BLaER1 treated with 17β-estradiol and CSF1 and Interleukin-3, amounts not matched to agents 10 nM and 100 nM (cell line): ENCODE results near the gene DUSP9.

Experiments
- H3K27ac ChIP-seq, 11 experiments: shearing (Covaris generic); formaldehyde crosslinking; 2 replicates each; pipeline ENCODE4 v1.8.1; 2022
- H3K27me3 ChIP-seq, 11 experiments: shearing (Covaris generic); formaldehyde crosslinking; 2 replicates each; pipeline ENCODE4 v1.8.1; 2022
- H3K36me3 ChIP-seq, 11 experiments: shearing (Covaris generic); formaldehyde crosslinking; 2 replicates each; pipeline ENCODE4 v1.8.1; 2022
- H3K4me1 ChIP-seq, 10 experiments: shearing (Covaris generic); formaldehyde crosslinking; 2 replicates each; pipeline ENCODE4 v1.8.1; 2022
- H3K4me2 ChIP-seq, 11 experiments: shearing (Covaris generic); formaldehyde crosslinking; 2 replicates each; pipeline ENCODE4 v1.8.1; 2022
- H3K4me3 ChIP-seq, 10 experiments: shearing (Covaris generic); formaldehyde crosslinking; 2 replicates each; pipeline ENCODE4 v1.8.1; 2022
- H3K9ac ChIP-seq, 11 experiments: shearing (Covaris generic); formaldehyde crosslinking; 2 replicates each; pipeline ENCODE4 v1.8.1; 2022
- H3K9me3 ChIP-seq, 11 experiments: shearing (Covaris generic); formaldehyde crosslinking; replicated peaks in 1 of 11; 2 replicates each; pipeline ENCODE4 v1.8.1; 2022
- H4K20me1 ChIP-seq, 11 experiments: shearing (Covaris generic); formaldehyde crosslinking; 2 replicates each; pipeline ENCODE4 v1.8.1; 2022
- Cebpa-rat ChIP-seq, 11 experiments: shearing (Covaris generic); IDR thresholded peaks; 2 replicates each; pipeline ENCODE4 v1.8.1; 2022

Gene DUSP9

GRCh38 chrX:153625271-153626024, 21.6 kb upstream of the DUSP9 start:
- no peak overlapping the region for H3K9ac ChIP-seq
- no peak for TF ChIP-seq Cebpa-rat (IDR thresholded peaks at IDR 0.05)
- H3K4me1 ChIP-seq, result peaks cover 0 to 39% (median 25%) of the 10 kb centered on the region in 10 experiments; a peak in 16 of 20 replicates
- no peak overlapping the region for H3K27ac ChIP-seq
- peaks cover 54 to 93% (median 85%) of the 10 kb centered on the region in 11 experiments for H3K27me3 ChIP-seq
- H3K4me2 ChIP-seq, result no peak overlapping the region
- H3K4me3 ChIP-seq, result no peak overlapping the region
- peaks cover 0 to 14% (median 0%) of the 10 kb centered on the region in 11 experiments; a peak in 6 of 22 replicates for H4K20me1 ChIP-seq
- H3K9me3 ChIP-seq, result peaks cover 0 to 11% (median 4%) of the 10 kb centered on the region in 11 experiments; a peak in 14 of 22 replicates
- no peaks in the 10 kb centered on the region for H3K36me3 ChIP-seq

GRCh38 chrX:153626025-153626633, 20.9 kb upstream of the DUSP9 start:
- no peak overlapping the region for H3K4me2 ChIP-seq
- peaks cover 0 to 14% (median 0%) of the 10 kb centered on the region in 11 experiments; a peak in 6 of 22 replicates for H4K20me1 ChIP-seq
- no peak overlapping the region for H3K4me3 ChIP-seq
- H3K9ac ChIP-seq, result no peak overlapping the region
- H3K4me1 ChIP-seq, result peaks cover 0 to 39% (median 25%) of the 10 kb centered on the region in 10 experiments; a peak in 16 of 20 replicates
- TF ChIP-seq Cebpa-rat (IDR thresholded peaks at IDR 0.05), result no peak
- no peaks in the 10 kb centered on the region for H3K36me3 ChIP-seq
- H3K27me3 ChIP-seq, result peaks cover 60 to 99% (median 92%) of the 10 kb centered on the region in 11 experiments
- H3K9me3 ChIP-seq, result peaks cover 6 to 18% (median 10%) of the 10 kb centered on the region in 11 experiments
- no peak overlapping the region for H3K27ac ChIP-seq

- peak overlapping the region in 9 of 11 experiments; percentile 12 to 53 (median 45); a peak in 15 of 22 replicates for H3K4me2 ChIP-seq
Observed at GRCh38 chrX:153626863-153627674, 19.9 kb upstream of the DUSP9 start.

GRCh38 chrX:153627675-153628111, 19.3 kb upstream of the DUSP9 start:
- H3K4me1 ChIP-seq, result peaks cover 0 to 37% (median 25%) of the 10 kb centered on the region in 10 experiments; a peak in 16 of 20 replicates
- no peak for TF ChIP-seq Cebpa-rat (IDR thresholded peaks at IDR 0.05)
- H3K9ac ChIP-seq, result no peak overlapping the region
- peak overlapping the region in 10 of 11 experiments; percentile 12 to 53 (median 44); a peak in 15 of 22 replicates for H3K4me2 ChIP-seq
- H4K20me1 ChIP-seq, result peaks cover 0 to 14% (median 0%) of the 10 kb centered on the region in 11 experiments; a peak in 6 of 22 replicates
- peaks cover 67 to 99% (median 94%) of the 10 kb centered on the region in 11 experiments for H3K27me3 ChIP-seq
- no peak overlapping the region for H3K4me3 ChIP-seq
- no peaks in the 10 kb centered on the region for H3K36me3 ChIP-seq
- H3K27ac ChIP-seq, result peak overlapping the region in 1 of 11 experiments; percentile 11; a peak in 1 of 22 replicates
- H3K9me3 ChIP-seq, result peaks cover 13 to 31% (median 24%) of the 10 kb centered on the region in 11 experiments

More at GRCh38 chrX:153626863-153627674, 19.9 kb upstream of the DUSP9 start:
- peaks cover 13 to 26% (median 20%) of the 10 kb centered on the region in 11 experiments for H3K9me3 ChIP-seq
- no peak overlapping the region for H3K9ac ChIP-seq
- H3K27ac ChIP-seq, result peak overlapping the region in 1 of 11 experiments; percentile 11; a peak in 1 of 22 replicates
- no peak for TF ChIP-seq Cebpa-rat (IDR thresholded peaks at IDR 0.05)
- no peaks in the 10 kb centered on the region for H3K36me3 ChIP-seq
- peaks cover 0 to 39% (median 25%) of the 10 kb centered on the region in 10 experiments; a peak in 16 of 20 replicates for H3K4me1 ChIP-seq
- peaks cover 67 to 99% (median 94%) of the 10 kb centered on the region in 11 experiments for H3K27me3 ChIP-seq
- H3K4me3 ChIP-seq, result no peak overlapping the region
- H4K20me1 ChIP-seq, result peaks cover 0 to 14% (median 0%) of the 10 kb centered on the region in 11 experiments; a peak in 6 of 22 replicates

GRCh38 chrX:153628129-153628528, 18.9 kb upstream of the DUSP9 start:
- no peak for TF ChIP-seq Cebpa-rat (IDR thresholded peaks at IDR 0.05)
- Histone ChIP-seq H3K27ac (no peak overlapping the region), H3K4me3 (no peak overlapping the region), H4K20me1 (peaks cover 0 to 14% (median 0%) of the 10 kb centered on the region in 11 experiments; a peak in 6 of 22 replicates), H3K4me1 (peaks cover 0 to 33% (median 22%) of the 10 kb centered on the region in 10 experiments; a peak in 16 of 20 replicates), H3K36me3 (no peaks in the 10 kb centered on the region), H3K4me2 (peak overlapping the region in 9 of 11 experiments; percentile 12 to 53 (median 45); a peak in 15 of 22 replicates), H3K27me3 (peaks cover 67 to 99% (median 94%) of the 10 kb centered on the region in 11 experiments), H3K9me3 (peaks cover 13 to 32% (median 24%) of the 10 kb centered on the region in 11 experiments), H3K9ac (no peak overlapping the region)

- Histone ChIP-seq H3K27me3 (peaks cover 69 to 99% (median 93%) of the 10 kb centered on the region in 11 experiments), H4K20me1 (peaks cover 0 to 17% (median 0%) of the 10 kb centered on the region in 11 experiments; a peak in 6 of 22 replicates), H3K9me3 (peaks cover 13 to 32% (median 24%) of the 10 kb centered on the region in 11 experiments), H3K4me1 (peaks cover 0 to 28% (median 17%) of the 10 kb centered on the region in 10 experiments; a peak in 15 of 20 replicates), H3K9ac (no peak overlapping the region), H3K27ac (no peak overlapping the region), H3K4me3 (no peak overlapping the region), H3K4me2 (peak overlapping the region in 5 of 11 experiments; percentile 43 to 53 (median 51); a peak in 8 of 22 replicates), H3K36me3 (no peaks in the 10 kb centered on the region)
- no peak for TF ChIP-seq Cebpa-rat (IDR thresholded peaks at IDR 0.05)
Observed at GRCh38 chrX:153628665-153629064, 18.3 kb upstream of the DUSP9 start.

GRCh38 chrX:153631346-153631745, 15.7 kb upstream of the DUSP9 start:
- H3K27me3 ChIP-seq, result peaks cover 74 to 99% (median 96%) of the 10 kb centered on the region in 11 experiments
- no peak overlapping the region for H3K4me3 ChIP-seq
- peaks cover 0 to 31% (median under 1%) of the 10 kb centered on the region in 11 experiments; a peak in 6 of 22 replicates for H4K20me1 ChIP-seq
- no peak for TF ChIP-seq Cebpa-rat (IDR thresholded peaks at IDR 0.05)
- no peak overlapping the region for H3K27ac ChIP-seq
- H3K9me3 ChIP-seq, result peaks cover 13 to 32% (median 24%) of the 10 kb centered on the region in 11 experiments
- H3K9ac ChIP-seq, result no peak overlapping the region
- no peaks in the 10 kb centered on the region for H3K36me3 ChIP-seq
- no peak overlapping the region for H3K4me2 ChIP-seq
- peaks cover 0 to 32% (median 24%) of the 10 kb centered on the region in 10 experiments; a peak in 16 of 20 replicates for H3K4me1 ChIP-seq
